Activated gamma-delta T cell treated with Interleukin-2 at 50 U/mL for 16 hours (primary cell): ENCODE measurements around the gene PCDHB8.
"Not testable (repeated sequence)": the region's sequence is repeated elsewhere in the genome, so short reads cannot be mapped to it uniquely, and the experiment has no call there.

Experiments
- DNase-seq: peaks from one replicate; pipeline ENCODE4 v3.0.0-alpha.2; 2020

Gene PCDHB8

DNA sequence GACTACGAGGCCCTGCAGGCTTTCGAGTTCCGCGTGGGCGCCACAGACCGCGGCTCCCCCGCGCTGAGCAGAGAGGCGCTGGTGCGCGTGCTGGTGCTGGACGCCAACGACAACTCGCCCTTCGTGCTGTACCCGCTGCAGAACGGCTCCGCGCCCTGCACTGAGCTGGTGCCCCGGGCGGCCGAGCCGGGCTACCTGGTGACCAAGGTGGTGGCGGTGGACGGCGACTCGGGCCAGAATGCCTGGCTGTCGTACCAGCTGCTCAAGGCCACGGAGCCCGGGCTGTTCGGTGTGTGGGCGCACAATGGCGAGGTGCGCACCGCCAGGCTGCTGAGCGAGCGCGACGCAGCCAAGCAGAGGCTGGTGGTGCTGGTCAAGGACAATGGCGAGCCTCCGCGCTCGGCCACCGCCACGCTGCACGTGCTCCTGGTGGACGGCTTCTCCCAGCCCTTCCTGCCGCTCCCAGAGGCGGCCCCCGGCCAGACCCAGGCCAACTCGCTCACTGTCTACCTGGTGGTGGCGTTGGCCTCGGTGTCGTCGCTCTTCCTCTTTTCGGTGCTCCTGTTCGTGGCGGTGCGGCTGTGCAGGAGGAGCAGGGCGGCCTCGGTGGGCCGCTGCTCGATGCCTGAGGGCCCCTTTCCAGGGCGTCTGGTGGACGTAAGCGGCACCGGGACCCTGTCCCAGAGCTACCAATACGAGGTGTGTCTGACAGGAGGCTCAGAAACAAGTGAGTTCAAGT lies 6.7 kb downstream of the PCDHB8 start:
- DNase-seq = not testable (repeated sequence)

DNA sequence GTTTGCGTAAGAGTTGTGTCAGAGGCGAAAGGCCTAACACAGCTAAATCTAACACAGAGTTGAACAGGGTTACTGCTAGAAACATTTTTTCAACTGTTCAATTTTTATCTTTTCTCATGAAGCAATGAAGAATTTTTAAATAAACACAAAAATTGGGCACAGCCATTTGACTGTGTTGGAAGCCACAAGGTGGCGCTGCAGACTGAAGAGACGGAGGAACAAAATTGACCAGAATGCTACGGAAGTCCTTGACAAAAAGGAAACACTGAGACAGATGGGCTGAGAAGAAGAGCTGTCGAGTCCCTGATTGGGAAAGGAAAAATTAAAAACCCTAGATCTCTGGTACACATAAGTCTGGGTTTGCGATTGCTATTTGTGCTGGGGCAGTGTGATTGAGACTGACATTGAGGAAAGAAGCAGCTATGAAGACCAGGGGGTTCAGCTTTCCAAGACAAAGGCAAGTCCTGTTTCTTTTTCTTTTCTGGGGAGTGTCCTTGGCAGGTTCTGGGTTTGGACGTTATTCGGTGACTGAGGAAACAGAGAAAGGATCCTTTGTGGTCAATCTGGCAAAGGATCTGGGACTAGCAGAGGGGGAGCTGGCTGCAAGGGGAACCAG lies 9.4 kb downstream of the PCDHB8 start, which contains the start of gene PCDHB9:
PCDHB9 (plus strand) TSS at position 265 of the 616 bp plus-strand sequence; CDS start at position 423, 158 bp downstream.
- no peak for DNase-seq

DNA sequence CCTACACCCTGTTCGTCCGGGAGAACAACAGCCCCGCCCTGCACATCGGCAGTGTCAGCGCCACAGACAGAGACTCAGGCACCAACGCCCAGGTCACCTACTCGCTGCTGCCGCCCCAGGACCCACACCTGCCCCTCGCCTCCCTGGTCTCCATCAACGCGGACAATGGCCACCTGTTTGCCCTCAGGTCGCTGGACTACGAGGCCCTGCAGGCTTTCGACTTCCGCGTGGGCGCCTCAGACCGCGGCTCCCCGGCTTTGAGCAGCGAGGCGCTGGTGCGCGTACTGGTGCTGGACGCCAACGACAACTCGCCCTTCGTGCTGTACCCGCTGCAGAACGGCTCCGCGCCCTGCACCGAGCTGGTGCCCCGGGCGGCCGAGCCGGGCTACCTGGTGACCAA lies 11.1 kb downstream of the PCDHB8 start:
- not testable (repeated sequence) for DNase-seq

DNA sequence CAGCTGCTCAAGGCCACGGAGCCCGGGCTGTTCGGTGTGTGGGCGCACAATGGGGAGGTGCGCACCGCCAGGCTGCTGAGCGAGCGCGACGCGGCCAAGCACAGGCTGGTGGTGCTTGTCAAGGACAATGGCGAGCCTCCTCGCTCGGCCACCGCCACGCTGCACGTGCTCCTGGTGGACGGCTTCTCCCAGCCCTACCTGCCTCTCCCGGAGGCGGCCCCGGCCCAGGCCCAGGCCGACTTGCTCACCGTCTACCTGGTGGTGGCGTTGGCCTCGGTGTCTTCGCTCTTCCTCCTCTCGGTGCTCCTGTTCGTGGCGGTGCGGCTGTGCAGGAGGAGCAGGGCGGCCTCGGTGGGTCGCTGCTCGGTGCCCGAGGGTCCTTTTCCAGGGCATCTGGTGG lies 11.5 kb downstream of the PCDHB8 start:
- DNase-seq = not testable (repeated sequence)

DNA sequence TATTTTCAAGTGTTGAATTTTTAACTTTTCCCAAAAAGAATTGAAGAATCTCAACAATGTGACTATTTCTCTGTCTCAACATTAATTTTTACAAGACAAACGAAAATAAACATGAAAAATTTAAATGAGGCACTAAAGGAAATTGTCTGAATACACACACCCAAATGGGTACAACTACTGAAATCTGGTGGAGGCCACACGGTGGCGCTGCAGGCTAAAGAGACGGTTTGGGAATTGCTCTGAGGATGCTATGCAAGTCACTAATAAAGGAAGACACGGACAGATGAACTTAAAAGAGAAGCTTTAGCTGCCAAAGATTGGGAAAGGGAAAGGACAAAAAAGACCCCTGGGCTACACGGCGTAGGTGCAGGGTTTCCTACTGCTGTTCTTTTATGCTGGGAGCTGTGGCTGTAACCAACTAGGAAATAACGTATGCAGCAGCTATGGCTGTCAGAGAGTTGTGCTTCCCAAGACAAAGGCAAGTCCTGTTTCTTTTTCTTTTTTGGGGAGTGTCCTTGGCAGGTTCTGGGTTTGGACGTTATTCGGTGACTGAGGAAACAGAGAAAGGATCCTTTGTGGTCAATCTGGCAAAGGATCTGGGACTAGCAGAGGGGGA lies 14.6 kb downstream of the PCDHB8 start, which contains the start of gene PCDHB10:
PCDHB10 (plus strand) TSS at position 244 of the 616 bp plus-strand sequence; CDS start at position 444, 200 bp downstream.
- DNase-seq = no peak

DNA sequence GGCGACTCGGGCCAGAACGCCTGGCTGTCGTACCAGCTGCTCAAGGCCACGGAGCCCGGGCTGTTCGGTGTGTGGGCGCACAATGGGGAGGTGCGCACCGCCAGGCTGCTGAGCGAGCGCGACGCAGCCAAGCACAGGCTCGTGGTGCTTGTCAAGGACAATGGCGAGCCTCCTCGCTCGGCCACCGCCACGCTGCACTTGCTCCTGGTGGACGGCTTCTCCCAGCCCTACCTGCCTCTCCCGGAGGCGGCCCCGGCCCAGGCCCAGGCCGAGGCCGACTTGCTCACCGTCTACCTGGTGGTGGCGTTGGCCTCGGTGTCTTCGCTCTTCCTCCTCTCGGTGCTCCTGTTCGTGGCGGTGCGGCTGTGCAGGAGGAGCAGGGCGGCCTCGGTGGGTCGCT lies 16.7 kb downstream of the PCDHB8 start:
- DNase-seq = not testable (repeated sequence)

DNA sequence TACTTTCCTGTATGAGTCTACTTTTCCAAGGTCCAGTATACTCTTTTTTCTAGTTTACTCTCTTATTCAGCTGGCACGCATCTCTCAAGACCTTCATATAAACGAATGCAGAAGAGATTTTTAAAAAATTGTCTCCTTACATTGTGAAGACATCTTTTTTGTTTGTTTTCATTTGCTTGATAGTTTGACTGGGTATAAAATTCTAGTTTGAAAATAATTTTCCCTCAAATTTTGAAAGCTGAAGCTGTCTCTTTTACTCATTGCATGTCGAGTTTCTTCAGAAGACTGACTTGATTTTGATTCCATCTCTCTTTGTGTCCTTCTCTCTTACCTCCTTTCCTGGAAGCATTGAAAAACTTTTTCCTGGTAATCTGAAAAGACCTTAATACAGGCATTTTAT lies 18.8 kb downstream of the PCDHB8 start:
- DNase-seq = no peak

DNA sequence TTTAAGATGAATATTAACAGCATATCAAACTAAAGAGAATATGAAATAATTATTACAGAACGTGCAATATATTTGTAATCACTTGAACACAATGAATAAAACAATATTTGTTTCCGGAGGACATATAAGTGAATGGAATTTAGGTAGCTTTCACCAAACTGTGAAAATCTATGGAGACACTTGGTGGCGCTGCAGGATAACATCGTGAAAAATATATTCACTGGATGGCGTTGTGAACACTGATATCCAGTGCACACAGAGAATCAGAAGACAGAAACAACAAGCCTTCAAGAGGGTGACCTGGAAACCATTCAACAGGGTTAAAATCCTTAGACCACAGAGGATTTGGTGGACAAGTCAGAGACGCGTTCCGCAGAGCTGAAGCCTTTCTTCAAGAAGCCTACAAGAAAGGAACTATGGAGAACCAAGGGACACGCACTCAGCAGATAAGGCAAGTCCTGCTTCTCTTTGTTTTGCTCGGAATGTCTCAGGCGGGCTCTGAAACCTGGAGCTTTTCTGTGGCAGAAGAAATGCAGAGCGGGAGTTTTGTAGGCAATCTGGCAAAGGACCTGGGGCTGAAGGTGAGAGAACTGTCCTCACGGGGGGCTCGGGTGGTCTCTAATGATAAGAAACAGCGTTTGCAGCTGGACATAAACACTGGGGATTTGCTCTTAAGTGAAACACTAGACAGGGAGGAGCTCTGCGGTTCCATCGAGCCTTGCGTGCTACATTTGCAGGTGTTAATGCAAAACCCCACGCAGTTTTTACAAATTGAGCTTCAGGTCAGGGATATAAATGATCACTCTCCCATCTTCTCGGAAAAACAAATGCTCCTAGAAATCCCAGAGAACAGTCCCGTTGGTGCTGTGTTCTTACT lies 22.0 kb downstream of the PCDHB8 start, which contains the start of gene PCDHB11:
PCDHB11 (plus strand) TSS at position 269 of the 877 bp plus-strand sequence; CDS start at position 417, 148 bp downstream.
- DNase-seq = no peak

DNA sequence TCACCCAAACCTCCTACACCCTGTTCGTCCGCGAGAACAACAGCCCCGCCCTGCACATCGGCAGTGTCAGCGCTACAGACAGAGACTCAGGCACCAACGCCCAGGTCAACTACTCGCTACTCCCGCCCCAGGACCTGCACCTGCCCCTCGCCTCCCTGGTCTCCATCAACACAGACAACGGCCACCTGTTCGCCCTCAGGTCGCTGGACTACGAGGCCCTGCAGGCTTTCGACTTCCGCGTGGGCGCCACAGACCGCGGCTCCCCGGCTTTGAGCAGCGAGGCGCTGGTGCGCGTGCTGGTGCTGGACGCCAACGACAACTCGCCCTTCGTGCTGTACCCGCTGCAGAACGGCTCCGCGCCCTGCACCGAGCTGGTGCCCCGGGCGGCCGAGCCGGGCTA lies 23.5 kb downstream of the PCDHB8 start:
- DNase-seq = not testable (repeated sequence)

DNA sequence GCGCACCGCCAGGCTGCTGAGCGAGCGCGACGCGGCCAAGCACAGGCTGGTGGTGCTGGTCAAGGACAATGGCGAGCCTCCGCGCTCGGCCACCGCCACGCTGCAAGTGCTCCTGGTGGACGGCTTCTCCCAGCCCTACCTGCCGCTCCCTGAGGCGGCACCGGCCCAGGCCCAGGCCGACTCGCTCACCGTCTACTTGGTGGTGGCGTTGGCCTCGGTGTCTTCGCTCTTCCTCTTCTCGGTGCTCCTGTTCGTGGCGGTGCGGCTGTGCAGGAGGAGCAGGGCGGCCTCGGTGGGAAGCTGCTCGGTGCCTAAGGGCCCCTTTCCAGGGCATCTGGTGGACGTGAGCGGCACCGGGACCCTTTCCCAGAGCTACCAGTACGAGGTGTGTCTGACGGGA lies 24.1 kb downstream of the PCDHB8 start:
- not testable (repeated sequence) for DNase-seq

DNA sequence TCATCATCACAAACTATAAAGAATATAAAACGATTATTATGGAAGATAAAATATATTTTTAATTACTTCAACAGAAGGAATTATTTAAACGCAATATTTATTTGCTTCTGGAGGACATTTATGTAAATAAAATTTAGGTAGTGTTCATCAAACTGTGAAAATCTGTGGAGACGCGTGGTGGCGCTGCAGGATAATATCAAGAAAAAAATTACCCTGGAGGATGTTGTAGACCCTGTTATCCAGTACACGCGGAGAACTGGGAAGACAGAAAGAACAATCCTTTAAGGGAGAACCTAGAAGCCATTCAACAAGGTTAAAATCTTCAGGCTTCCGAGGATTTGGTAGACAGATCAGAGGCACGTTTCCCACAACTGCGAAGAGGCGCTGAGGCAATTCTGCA lies 30.9 kb downstream of the PCDHB8 start, which contains the start of gene PCDHB12:
PCDHB12 (plus strand) TSS at position 242 of the 400 bp plus-strand sequence. CDS start 189 bp downstream, outside the sequence.
- no peak for DNase-seq

DNA sequence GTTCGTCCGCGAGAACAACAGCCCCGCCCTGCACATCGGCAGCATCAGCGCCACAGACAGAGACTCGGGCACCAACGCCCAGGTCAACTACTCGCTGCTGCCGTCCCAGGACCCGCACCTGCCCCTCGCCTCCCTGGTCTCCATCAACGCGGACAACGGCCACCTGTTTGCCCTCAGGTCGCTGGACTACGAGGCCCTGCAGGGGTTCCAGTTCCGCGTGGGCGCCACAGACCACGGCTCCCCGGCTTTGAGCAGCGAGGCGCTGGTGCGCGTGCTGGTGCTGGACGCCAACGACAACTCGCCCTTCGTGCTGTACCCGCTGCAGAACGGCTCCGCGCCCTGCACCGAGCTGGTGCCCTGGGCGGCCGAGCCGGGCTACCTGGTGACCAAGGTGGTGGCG lies 32.7 kb downstream of the PCDHB8 start:
- DNase-seq = not testable (repeated sequence)

DNA sequence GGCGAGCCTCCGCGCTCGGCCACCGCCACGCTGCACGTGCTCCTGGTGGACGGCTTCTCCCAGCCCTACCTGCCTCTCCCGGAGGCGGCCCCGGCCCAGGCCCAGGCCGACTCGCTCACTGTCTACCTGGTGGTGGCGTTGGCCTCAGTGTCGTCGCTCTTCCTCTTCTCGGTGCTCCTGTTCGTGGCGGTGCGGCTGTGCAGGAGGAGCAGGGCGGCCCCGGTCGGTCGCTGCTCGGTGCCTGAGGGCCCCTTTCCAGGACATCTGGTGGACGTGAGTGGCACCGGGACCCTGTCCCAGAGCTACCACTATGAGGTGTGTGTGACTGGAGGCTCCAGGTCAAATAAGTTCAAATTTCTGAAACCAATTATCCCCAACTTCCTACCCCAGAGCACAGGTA lies 33.3 kb downstream of the PCDHB8 start:
- not testable (repeated sequence) for DNase-seq

DNA sequence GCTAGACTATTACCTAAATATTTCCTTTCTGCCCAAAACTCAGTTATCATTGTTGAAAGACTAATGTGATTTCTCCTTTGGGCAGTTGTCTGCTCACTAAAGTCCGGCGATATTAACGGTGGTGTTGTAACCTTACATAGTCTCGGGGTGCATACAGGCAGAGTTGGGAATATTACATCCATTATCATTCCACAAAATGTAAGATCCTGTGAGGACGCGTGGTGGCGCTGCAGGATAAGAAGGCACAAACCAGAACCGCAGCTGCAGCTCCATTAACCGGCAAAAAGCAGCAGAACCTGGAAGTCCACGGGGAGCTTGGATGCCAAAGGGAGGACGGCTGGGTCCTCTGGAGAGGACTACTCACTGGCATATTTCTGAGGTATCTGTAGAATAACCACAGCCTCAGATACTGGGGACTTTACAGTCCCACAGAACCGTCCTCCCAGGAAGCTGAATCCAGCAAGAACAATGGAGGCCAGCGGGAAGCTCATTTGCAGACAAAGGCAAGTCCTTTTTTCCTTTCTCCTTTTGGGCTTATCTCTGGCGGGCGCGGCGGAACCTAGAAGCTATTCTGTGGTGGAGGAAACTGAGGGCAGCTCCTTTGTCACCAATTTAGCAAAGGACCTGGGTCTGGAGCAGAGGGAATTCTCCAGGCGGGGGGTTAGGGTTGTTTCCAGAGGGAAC lies 36.2 kb downstream of the PCDHB8 start, which contains the start of gene PCDHB13:
PCDHB13 (plus strand) TSS at position 264 of the 684 bp plus-strand sequence; CDS start at position 469, 205 bp downstream.
- DNase-seq = not testable (repeated sequence)

DNA sequence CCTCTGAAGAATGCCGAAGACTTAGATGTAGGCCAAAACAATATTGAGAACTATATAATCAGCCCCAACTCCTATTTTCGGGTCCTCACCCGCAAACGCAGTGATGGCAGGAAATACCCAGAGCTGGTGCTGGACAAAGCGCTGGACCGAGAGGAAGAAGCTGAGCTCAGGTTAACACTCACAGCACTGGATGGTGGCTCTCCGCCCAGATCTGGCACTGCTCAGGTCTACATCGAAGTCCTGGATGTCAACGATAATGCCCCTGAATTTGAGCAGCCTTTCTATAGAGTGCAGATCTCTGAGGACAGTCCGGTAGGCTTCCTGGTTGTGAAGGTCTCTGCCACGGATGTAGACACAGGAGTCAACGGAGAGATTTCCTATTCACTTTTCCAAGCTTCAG lies 37.0 kb downstream of the PCDHB8 start:
- not testable (repeated sequence) for DNase-seq

DNA sequence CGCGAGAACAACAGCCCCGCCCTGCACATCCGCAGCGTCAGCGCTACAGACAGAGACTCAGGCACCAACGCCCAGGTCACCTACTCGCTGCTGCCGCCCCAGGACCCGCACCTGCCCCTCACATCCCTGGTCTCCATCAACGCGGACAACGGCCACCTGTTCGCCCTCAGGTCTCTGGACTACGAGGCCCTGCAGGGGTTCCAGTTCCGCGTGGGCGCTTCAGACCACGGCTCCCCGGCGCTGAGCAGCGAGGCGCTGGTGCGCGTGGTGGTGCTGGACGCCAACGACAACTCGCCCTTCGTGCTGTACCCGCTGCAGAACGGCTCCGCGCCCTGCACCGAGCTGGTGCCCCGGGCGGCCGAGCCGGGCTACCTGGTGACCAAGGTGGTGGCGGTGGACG lies 37.9 kb downstream of the PCDHB8 start:
- not testable (repeated sequence) for DNase-seq

DNA sequence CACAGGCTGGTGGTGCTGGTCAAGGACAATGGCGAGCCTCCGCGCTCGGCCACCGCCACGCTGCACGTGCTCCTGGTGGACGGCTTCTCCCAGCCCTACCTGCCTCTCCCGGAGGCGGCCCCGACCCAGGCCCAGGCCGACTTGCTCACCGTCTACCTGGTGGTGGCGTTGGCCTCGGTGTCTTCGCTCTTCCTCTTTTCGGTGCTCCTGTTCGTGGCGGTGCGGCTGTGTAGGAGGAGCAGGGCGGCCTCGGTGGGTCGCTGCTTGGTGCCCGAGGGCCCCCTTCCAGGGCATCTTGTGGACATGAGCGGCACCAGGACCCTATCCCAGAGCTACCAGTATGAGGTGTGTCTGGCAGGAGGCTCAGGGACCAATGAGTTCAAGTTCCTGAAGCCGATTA lies 38.4 kb downstream of the PCDHB8 start:
- not testable (repeated sequence) for DNase-seq

DNA sequence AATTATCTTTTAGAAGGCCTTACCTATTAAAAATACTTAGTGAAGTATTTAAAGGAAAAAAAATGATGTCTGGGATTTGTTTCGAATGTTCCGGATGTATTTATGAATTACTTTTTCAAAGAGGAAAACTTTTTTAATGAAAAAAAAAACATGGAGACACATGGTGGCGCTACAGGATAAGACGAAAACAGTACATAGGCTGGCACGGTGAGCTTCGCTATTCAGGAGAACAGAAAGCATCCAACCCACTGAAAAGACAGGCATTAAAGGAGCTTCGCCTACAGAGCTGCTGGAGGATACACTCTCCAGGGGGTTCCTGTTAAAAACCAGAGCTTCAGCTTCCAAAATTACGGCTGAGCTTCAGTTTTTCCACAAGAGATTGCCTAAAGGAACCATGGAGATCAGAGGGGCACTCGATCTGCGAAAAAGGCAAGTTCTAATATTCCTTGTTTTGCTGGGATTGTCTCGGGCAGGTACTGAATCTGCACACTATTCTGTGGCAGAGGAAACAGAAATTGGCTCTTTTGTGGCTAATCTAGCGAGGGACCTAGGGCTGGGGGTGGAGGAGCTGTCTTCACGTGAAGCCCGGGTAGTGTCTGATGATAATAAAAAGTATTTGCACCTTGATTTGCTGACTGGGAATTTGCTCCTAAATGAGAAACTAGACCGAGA lies 45.7 kb downstream of the PCDHB8 start, which contains the start of gene PCDHB14:
PCDHB14 (plus strand) TSS at position 232 of the 672 bp plus-strand sequence; CDS start at position 395, 163 bp downstream.
- DNase-seq = no peak

DNA sequence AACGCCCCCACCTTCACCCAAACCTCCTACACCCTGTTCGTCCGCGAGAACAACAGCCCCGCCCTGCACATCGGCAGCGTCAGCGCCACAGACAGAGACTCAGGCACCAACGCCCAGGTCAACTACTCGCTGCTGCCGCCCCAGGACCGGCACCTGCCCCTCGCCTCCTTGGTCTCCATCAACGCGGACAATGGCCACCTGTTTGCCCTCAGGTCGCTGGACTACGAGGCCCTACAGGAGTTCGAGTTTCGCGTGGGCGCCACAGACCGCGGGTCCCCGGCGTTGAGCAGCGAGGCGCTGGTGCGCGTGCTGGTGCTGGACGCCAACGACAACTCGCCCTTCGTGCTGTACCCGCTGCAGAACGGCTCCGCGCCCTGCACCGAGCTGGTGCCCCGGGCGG lies 47.3 kb downstream of the PCDHB8 start:
- not testable (repeated sequence) for DNase-seq

DNA sequence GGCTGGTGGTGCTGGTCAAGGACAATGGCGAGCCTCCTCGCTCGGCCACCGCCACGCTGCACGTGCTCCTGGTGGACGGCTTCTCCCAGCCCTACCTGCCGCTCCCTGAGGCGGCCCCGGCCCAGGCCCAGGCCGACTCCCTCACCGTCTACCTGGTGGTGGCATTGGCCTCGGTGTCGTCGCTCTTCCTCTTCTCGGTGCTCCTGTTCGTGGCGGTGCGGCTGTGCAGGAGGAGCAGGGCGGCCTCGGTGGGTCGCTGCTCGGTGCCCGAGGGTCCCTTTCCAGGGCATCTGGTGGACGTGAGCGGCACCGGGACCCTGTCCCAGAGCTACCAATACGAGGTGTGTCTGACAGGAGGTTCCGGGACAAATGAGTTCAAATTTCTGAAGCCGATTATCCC lies 47.8 kb downstream of the PCDHB8 start:
- not testable (repeated sequence) for DNase-seq
